Vagina (tissue), 2 donors: ENCODE results near the gene NCAPD2.

Source experiments
- POLR2A ChIP-seq, 2 donors: fragments of 450-650 bp; IDR thresholded peaks; one replicate each; pipeline ENCODE4 v1.6.1; 2017; ENCODE audit warnings: antibody characterized with exemption in 2 of 2, mild to moderate bottlenecking in 2 of 2, moderate library complexity in 2 of 2
- TF ChIP-seq, protein P1 (sequence below), 3 experiments: fragments of 450-650 bp in 2 of 3; fragments of 200-600 bp in 1 of 3; sonication (generic) in 1 of 3; IDR thresholded peaks; one replicate each; pipeline ENCODE4 v1.5.1; 2017 to 2019; ENCODE audit warnings: antibody characterized with exemption in 3 of 3, mild to moderate bottlenecking in 2 of 3, moderate library complexity in 2 of 3

DNA sequence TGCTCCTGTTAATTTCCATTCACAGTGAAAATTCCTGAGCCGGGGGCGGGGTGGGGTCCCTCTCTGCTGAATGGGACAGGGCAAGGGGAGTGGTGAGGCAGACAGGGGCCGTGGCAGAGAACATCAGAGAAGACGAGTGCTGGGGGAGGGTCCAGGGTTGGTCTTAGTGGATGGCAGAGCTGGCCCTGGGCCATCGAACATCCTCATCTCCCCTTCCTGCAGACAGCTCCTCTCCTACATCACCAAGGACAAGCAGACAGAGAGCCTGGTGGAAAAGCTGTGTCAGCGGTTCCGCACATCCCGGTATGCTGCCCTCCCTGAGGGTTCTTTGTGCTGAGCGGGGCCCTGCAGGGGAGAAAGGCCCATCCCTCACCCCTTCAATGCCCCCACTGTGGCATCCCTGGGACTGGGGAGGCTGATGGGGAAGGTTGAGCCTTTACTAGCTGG lies 35.4 kb downstream of the NCAPD2 start:
- TF ChIP-seq, protein P1, sequence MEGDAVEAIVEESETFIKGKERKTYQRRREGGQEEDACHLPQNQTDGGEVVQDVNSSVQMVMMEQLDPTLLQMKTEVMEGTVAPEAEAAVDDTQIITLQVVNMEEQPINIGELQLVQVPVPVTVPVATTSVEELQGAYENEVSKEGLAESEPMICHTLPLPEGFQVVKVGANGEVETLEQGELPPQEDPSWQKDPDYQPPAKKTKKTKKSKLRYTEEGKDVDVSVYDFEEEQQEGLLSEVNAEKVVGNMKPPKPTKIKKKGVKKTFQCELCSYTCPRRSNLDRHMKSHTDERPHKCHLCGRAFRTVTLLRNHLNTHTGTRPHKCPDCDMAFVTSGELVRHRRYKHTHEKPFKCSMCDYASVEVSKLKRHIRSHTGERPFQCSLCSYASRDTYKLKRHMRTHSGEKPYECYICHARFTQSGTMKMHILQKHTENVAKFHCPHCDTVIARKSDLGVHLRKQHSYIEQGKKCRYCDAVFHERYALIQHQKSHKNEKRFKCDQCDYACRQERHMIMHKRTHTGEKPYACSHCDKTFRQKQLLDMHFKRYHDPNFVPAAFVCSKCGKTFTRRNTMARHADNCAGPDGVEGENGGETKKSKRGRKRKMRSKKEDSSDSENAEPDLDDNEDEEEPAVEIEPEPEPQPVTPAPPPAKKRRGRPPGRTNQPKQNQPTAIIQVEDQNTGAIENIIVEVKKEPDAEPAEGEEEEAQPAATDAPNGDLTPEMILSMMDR (IDR thresholded peaks at IDR 0.05): no peak
- no peak for TF ChIP-seq POLR2A (IDR thresholded peaks at IDR 0.05)
